LNCaP clone FGC (cell line): ENCODE data around the gene BUD23.
A peak's percentile ranks its signal among the peaks of the same experiment; 100 is the strongest.

Experiments
- DNase-seq: peaks from one replicate; pipeline ENCODE4 v3.0.0-alpha.2; 2011; ENCODE audit warnings: low read depth
- H3K4me3 ChIP-seq: 2 replicates; pipeline ENCODE4 v1.5.1; 2011; ENCODE audit warnings: mild to moderate bottlenecking, low read depth, low read length, control low read depth
- TF ChIP-seq, protein P1 (sequence below): IDR thresholded peaks from 2 replicates; pipeline ENCODE4 v1.5.1; 2012; ENCODE audit warnings: mild to moderate bottlenecking; ENCODE audit not compliant: control insufficient read depth, insufficient read depth; ENCODE audit errors: extremely low read depth

The BUD23 gene

DNA sequence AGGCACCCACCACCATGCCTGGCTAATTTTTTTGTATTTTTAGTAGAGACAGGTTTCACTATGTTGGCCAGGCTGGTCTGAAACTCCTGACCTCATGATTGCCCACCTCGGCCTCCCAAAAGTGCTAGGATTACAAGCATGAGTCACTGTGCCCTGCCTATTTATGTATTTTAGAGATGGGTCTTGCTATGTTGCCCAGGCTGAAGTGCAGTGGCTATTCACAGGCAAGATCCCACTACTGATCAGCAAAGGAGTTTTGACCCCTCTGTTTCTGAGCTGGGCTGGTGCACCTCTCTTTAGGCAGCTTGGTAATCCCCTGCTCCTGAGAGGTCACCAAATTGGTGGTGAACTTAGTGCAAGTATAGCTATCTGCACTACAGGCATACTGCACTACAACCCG lies 49.0 kb downstream of the BUD23 start:
- TF ChIP-seq, protein P1, sequence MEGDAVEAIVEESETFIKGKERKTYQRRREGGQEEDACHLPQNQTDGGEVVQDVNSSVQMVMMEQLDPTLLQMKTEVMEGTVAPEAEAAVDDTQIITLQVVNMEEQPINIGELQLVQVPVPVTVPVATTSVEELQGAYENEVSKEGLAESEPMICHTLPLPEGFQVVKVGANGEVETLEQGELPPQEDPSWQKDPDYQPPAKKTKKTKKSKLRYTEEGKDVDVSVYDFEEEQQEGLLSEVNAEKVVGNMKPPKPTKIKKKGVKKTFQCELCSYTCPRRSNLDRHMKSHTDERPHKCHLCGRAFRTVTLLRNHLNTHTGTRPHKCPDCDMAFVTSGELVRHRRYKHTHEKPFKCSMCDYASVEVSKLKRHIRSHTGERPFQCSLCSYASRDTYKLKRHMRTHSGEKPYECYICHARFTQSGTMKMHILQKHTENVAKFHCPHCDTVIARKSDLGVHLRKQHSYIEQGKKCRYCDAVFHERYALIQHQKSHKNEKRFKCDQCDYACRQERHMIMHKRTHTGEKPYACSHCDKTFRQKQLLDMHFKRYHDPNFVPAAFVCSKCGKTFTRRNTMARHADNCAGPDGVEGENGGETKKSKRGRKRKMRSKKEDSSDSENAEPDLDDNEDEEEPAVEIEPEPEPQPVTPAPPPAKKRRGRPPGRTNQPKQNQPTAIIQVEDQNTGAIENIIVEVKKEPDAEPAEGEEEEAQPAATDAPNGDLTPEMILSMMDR = no peak
- DNase-seq = no peak

DNA sequence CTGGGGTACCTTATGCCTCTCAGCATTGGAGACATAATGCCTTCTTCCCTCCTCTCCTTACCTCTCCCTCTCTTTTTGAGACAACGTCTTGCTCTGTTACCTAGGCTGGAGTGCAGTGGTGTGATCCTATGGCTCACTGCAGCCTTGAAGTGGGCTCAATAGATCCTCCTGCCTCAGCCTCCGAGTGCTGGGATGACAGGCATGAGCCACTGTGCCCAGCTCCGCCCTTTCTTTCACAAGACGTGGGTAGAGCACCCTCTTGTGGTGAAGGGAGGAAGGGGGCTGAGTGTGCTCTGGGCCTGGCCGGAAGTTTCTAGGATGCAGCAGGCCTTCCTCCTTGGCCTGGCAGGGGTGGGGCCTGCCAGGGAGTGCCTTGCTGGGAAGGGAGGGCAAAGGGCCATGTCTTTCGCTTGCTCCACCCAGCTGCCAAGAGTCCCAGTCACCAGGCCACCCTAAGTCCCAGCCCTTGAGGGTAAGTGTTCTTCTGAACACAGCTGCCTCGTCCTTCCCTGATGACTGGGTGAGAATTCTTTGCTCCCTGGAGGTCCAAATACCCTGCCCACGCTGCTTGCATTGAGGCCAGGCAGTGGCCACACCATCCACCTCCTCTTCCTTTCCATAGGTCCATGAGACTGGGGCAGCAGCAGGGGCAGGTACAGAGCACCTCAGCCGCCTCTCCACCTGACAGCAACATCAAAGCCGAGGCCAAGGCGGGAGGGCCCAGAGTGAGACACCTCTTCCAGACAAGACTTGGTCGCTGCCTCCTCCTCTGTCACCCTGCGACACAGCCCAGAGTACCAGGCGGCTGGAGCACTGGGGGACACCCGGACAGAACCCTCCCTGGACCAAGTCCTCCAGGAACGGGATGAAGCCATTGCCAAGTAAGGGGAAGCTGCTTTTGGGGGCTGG lies 51.5 kb downstream of the BUD23 start:
- no peak overlapping the region for H3K4me3 ChIP-seq
- TF ChIP-seq, protein P1 = peak; percentile 79
- DNase-seq = peak; percentile 70

More for the DNA sequence above, 49.0 kb downstream of the BUD23 start:
- H3K4me3 ChIP-seq = no peak overlapping the region

DNA sequence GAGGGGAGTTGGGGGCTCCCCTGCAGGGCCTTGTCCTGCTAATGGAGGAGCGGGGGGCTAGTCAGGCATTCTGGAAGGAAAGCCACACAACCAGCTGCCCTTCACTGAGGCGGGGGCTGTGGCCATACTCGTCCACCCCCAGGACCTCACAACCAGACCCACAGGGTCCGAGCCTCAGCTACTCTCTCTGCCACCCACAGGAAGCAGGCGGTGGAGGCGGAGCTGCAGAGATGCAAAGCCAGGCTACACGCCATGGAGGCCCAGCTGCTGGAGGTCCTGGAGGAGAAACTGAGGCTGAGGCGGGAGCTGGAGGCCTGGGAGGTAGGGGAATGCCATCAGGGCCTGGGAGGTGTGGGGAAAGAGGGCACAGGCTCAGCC lies 52.1 kb downstream of the BUD23 start:
- no peak overlapping the region for H3K4me3 ChIP-seq
- no peak for DNase-seq
- TF ChIP-seq, protein P1 = no peak

- no peak overlapping the region for H3K4me3 ChIP-seq
- TF ChIP-seq, protein P1 = no peak
- DNase-seq = no peak
Measured at GRCh38 chr7:73736885-73737284, 53.5 kb downstream of the BUD23 start.

GRCh38 chr7:73737491-73738219 lies 54.3 kb downstream of the BUD23 start:
- no peak for DNase-seq
- peak overlapping the region; percentile 89 for H3K4me3 ChIP-seq
- TF ChIP-seq, protein P1 = no peak

DNA sequence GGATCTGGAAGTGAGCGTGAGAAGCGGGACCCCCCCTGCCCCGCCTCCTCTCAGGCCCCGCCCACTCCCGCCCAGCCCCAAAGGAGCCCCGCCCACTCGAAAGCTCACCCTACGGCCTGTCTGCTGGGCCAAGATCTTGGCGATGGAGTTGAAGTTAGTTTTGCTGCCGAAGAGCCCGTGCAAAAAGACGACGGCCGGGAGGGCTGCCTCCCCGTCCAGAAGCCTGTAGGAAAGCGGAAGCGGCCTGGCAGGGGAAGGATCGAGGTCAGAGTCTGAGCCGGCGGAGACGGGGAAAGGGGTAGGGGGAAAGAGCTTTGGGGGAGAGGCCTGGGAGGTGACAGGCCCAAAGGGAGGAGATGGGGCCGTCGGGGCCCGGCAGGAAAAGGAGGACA lies 54.8 kb downstream of the BUD23 start:
- H3K4me3 ChIP-seq = peak overlapping the region; percentile 89
- TF ChIP-seq, protein P1 = no peak
- no peak for DNase-seq
